Effector memory CD4-positive, alpha-beta T cell (primary cell): ENCODE data around the gene CD164.
"Not testable (repeated sequence)": the region's sequence is repeated elsewhere in the genome, so short reads cannot be mapped to it uniquely, and the experiment has no call there.

Experiments used
- DNase-seq, 3 donors: peaks; one replicate each; pipeline ENCODE4 v3.0.0-alpha.2; 2020
- H3K27ac ChIP-seq: 2 replicates; pipeline ENCODE4 v1.7.0; 2013; ENCODE audit warnings: mild to moderate bottlenecking, low read length, moderate library complexity; ENCODE audit not compliant: insufficient read depth, poor library complexity, severe bottlenecking
- H3K27me3 ChIP-seq: replicated peaks from 2 replicates; pipeline ENCODE4 v1.7.0; 2013; ENCODE audit warnings: mild to moderate bottlenecking, low read length; ENCODE audit not compliant: insufficient read depth, control insufficient read depth, poor library complexity, severe bottlenecking
- H3K36me3 ChIP-seq: 2 replicates; pipeline ENCODE4 v1.7.0; 2013; ENCODE audit warnings: mild to moderate bottlenecking, low read length, moderate library complexity; ENCODE audit not compliant: control insufficient read depth, insufficient read depth
- H3K4me1 ChIP-seq: 2 replicates; pipeline ENCODE4 v1.7.0; 2013; ENCODE audit warnings: low read length, mild to moderate bottlenecking; ENCODE audit not compliant: control insufficient read depth, insufficient read depth, poor library complexity, severe bottlenecking
- H3K4me3 ChIP-seq: 2 replicates; pipeline ENCODE4 v1.7.0; 2013; ENCODE audit warnings: low read length, low read depth, mild to moderate bottlenecking; ENCODE audit not compliant: insufficient read depth, poor library complexity, severe bottlenecking
- H3K9me3 ChIP-seq: 2 replicates; pipeline ENCODE4 v1.7.0; 2013; ENCODE audit warnings: mild to moderate bottlenecking, low read length, moderate library complexity; ENCODE audit not compliant: control insufficient read depth

Gene CD164

DNA sequence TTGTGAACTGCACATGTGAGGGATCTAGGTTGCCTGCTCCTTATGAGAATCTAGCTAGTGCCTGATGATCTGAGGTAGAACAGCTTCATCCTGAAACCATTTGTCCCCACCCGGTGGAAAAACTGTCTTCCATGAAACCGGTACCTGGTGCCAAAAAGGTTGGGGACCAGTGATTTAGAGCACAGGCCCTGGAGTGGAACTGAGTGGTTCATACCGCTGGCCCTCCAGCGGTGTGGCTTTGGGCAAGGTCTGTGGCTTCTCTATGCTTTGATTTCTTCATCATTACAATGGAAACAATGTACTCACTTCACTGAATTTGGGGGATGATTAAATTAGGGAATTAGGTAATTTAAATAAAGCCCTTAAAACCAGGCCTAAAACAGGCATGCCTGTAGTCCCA lies 36.3 kb downstream of the CD164 start:
- Histone ChIP-seq H3K27me3 (no peaks in the 10 kb centered on the region), H3K4me3 (no peak overlapping the region), H3K9me3 (no peaks in the 10 kb centered on the region), H3K4me1 (no peaks in the 10 kb centered on the region), H3K36me3 (no peaks in the 10 kb centered on the region), H3K27ac (no peak overlapping the region)
- DNase-seq, result no peak

DNA sequence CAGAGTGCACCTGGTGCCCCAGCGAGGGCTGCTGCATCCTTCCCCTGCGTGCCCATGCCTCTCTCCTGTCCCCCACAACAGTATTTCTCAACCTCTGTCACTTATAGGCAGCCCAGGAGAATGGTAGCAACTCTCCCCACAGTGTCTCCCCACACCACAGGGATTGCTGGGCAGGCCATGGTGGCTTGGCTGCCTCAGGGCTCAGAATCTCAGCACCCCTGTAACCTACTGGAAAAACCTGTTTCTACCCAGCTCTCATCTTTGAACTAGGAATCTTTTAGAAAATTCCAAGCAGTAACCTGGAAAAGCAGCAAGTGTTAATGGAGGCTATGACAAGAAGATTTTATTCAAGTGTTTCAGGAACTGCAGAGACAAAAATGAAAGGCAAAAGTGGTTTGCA lies 38.0 kb downstream of the CD164 start:
- Histone ChIP-seq H3K36me3 (no peaks in the 10 kb centered on the region), H3K9me3 (no peaks in the 10 kb centered on the region), H3K4me1 (no peaks in the 10 kb centered on the region), H3K27ac (no peak overlapping the region), H3K27me3 (no peaks in the 10 kb centered on the region), H3K4me3 (no peak overlapping the region)
- no peak for DNase-seq

DNA sequence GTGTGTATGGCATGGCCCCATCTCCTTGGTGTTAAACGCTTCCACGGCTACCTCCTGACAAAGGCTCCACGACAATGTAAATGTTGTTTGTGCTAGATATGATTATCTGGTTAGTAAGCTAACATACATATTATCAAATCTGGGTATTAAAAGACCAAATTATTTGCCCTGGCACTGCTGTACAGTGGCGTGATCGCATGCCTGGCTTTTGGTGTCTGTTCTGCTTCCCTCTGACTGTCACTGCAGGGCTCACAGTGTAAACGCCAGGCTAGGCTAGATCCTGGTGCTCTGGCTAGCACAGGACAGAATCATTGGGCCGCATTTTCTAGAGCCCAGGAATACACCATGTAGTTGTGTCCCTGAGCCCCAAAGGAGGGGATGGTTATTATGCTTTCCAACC lies 38.7 kb downstream of the CD164 start:
- no peaks in the 10 kb centered on the region for H3K36me3 ChIP-seq

DNA sequence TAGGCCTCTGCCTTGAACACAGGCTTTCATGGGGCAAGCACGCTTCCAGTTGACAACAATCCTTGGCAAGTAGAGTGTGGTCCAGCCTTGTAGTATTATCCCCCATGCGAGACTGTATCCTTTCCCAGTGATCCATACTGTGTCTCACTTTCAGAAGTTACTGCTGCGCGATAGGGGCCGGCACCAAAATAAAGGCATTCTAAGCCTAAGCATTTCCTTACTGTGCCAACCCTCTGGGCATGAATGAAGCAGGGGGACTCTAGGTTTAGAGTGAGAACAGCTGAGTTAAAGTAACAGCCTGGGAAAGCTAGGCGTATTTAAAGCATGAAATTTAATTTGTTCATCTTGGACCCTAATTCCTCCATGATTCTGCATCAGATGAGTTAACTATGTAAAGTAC lies 39.4 kb downstream of the CD164 start:
- no peaks in the 10 kb centered on the region for H3K36me3 ChIP-seq
- no peak overlapping the region for H3K27ac ChIP-seq
- H3K4me3 ChIP-seq, result no peak overlapping the region
- no peaks in the 10 kb centered on the region for H3K4me1 ChIP-seq
- no peaks in the 10 kb centered on the region for H3K27me3 ChIP-seq
- H3K9me3 ChIP-seq, result no peaks in the 10 kb centered on the region
- DNase-seq, result no peak

More for the DNA sequence above, 38.7 kb downstream of the CD164 start:
- no peaks in the 10 kb centered on the region for H3K4me1 ChIP-seq
- no peak for DNase-seq
- H3K9me3 ChIP-seq, result no peaks in the 10 kb centered on the region
- no peaks in the 10 kb centered on the region for H3K27me3 ChIP-seq
- H3K4me3 ChIP-seq, result no peak overlapping the region
- no peak overlapping the region for H3K27ac ChIP-seq

DNA sequence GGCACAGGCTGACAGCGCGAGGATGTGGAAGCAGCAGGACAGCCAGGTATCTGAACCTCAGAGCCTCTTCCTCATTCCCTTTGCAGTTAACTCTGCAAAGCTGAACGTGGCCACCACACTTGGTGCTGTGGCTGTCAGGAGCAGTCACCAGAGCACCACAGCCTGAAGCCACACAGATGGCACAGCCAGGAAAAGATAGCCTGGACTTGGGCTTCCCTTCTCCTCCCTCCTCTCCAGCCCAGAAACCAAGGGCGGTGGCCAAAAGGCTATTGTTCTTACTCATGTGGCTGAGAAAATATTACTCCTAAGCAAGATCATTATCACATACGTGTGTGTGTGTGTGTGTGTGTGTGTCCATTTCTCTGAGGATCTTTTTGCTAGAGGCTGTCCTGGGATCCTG lies 39.8 kb downstream of the CD164 start:
- H3K27ac ChIP-seq, result no peak overlapping the region
- H3K27me3 ChIP-seq, result no peaks in the 10 kb centered on the region
- no peaks in the 10 kb centered on the region for H3K9me3 ChIP-seq
- no peaks in the 10 kb centered on the region for H3K36me3 ChIP-seq
- no peaks in the 10 kb centered on the region for H3K4me1 ChIP-seq
- no peak overlapping the region for H3K4me3 ChIP-seq
- no peak for DNase-seq

DNA sequence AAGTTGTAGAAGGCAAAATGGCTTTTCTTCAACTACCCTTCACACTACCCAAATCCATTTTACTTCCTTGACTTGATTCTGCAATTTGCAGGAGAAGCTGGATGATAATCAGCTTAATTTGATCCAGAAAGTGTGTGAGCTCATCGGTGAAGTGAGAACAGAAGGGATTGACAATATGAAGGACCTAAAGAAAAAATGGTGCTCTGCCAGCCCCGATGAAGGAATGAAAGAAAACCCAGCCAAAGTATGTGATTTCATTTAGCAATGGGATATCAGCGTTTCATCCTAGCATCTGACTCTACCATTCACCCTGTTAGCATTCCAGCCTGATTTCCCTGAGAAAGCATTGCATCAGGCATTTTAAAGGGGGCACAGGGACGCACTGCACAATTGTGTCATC lies 41.5 kb downstream of the CD164 start:
- no peak for DNase-seq
- H3K4me3 ChIP-seq, result no peak overlapping the region
- H3K27ac ChIP-seq, result no peak overlapping the region
- no peaks in the 10 kb centered on the region for H3K27me3 ChIP-seq
- no peaks in the 10 kb centered on the region for H3K36me3 ChIP-seq
- no peaks in the 10 kb centered on the region for H3K4me1 ChIP-seq
- H3K9me3 ChIP-seq, result no peaks in the 10 kb centered on the region

DNA sequence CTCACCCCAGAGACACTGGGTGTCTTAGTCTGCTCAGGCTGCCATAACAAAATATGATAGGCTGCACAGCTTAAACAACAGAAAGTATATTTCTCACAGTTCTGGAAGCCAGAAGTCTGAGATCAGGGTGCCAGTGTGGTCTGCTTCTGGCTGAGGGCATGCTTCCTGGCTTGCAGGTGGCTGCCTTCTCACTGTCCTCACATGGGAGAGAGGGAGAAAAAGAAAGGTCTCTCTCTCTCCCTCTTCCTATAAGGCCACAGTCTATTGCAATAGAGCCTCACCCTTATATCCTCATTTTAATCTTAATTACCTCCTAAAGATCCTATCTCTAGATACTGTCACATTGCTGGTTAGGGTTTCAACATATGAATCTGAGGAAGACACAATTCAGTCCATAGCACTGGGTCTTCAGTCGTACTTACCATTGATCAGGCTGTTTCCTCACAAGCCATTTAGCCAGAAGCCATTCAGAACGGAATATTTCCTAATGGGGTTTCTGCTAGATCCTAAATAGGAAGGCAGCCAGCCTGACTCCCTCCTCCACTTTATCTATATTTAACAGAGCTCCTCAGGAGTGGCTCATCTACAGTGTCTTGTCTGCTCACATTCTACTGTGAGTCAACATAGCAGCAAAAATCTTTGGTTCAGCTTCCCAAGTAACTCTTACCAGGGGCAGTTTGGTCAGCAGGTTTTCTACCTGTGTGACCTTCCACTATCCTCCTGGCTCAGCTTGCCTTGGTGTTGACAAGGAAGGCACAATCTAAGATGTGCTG lies 42.2 kb downstream of the CD164 start:
- no peaks in the 10 kb centered on the region for H3K36me3 ChIP-seq
- no peak for DNase-seq

DNA sequence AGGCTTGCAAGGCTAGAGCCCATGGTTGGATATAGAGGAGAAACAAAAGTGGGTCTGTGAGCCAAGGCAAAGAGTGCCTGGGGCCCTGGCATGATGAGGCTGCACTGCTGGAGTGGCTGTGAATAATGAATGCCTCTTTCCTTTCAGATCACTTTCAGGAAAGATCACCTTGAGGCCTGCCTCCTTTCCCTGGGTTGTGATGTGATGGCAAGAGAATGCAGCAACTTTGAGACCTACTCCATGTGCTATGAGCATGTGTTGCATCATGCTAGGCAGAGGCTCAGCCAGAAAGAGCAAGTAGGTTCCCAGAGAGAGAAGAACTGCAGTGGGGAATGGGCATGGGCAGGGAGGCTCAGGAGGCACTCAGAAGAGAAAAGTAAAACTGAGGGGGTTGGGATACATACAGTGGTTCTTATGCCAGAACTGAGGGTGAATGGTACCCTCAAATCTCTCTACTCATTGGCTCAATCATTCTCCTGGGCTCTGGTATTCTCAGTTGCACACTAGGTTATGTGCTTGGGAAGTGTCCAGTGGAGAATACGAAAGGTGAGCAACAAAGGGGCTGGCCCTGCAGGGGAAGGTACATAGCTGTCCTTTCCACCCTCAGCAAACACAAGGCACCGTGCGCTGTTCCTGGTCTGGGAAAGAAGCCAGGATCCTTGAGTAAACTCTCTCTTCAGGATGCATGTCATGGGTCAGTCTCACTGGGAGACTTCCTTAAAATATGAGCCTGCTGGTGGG lies 45.9 kb downstream of the CD164 start:
- DNase-seq, result no peak
- Histone ChIP-seq H3K4me1 (no peaks in the 10 kb centered on the region), H3K36me3 (no peaks in the 10 kb centered on the region), H3K27me3 (no peaks in the 10 kb centered on the region), H3K4me3 (no peak overlapping the region), H3K9me3 (no peaks in the 10 kb centered on the region), H3K27ac (no peak overlapping the region)

More for the DNA sequence above, 42.2 kb downstream of the CD164 start:
- Histone ChIP-seq H3K27ac (no peak overlapping the region), H3K4me1 (no peaks in the 10 kb centered on the region), H3K9me3 (no peaks in the 10 kb centered on the region), H3K27me3 (no peaks in the 10 kb centered on the region), H3K4me3 (no peak overlapping the region)

DNA sequence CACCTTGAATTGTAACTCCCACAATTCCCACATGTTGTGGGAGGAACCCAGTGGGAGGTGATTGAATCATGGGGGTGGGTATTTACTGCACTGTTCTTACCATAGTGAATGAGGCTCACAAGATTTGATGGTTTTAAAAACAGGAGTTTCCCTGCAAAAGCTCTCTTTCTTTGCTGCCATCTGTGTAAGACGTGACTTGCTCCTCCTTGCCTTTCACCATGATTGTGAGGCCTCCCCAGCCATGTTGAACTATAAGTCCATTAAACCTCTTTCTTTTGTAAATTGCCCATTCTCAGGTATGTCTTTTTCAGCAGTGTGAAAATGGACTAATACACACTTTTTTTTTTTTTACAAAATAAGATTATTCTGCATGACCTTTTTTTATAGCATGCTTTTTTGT lies 48.4 kb downstream of the CD164 start:
- not testable (repeated sequence) for H3K27ac ChIP-seq, H3K27me3 ChIP-seq

DNA sequence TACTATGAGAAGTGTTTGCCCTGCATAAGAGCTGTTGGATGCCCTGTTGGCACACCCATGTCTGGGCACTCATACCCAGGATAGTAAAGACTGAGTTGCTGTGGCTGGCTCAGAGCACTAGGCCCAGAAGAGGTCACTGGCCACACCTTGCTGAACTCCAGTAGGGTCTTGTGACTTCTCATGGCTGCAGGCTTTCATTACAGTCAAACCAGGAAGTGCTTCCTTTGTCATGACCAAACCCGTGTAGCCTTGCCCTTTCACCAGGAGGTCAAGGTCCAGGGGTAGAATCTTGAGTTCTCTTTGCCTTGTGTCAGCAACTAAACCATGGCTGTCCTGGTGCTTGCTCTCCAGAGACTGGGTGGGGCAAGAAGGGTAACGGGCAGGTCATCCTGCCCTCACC lies 49.5 kb downstream of the CD164 start:
- no peak for DNase-seq

More for the DNA sequence above, 48.4 kb downstream of the CD164 start:
- not testable (repeated sequence) for DNase-seq, H3K4me3 ChIP-seq, H3K9me3 ChIP-seq, H3K4me1 ChIP-seq, H3K36me3 ChIP-seq

More for the DNA sequence above, 49.5 kb downstream of the CD164 start:
- H3K4me1 ChIP-seq, result no peaks in the 10 kb centered on the region
- no peak overlapping the region for H3K27ac ChIP-seq
- H3K36me3 ChIP-seq, result no peaks in the 10 kb centered on the region
- no peaks in the 10 kb centered on the region for H3K9me3 ChIP-seq
- H3K4me3 ChIP-seq, result no peak overlapping the region
- H3K27me3 ChIP-seq, result no peaks in the 10 kb centered on the region
